ENCODE results near the gene ANGPTL7.

- TF ChIP-seq POLR2A (IDR thresholded peaks at IDR 0.05) (no peak), CTCF (IDR thresholded peaks at IDR 0.05) (no peak)
Observed at GRCh38 chr1:11174261-11174942, 14.8 kb upstream of the ANGPTL7 start.

All from vagina (tissue), 2 donors.